CD4-positive, CD25-positive, alpha-beta regulatory T cell (primary cell): ENCODE data around the gene SLC6A9. TPM values are rescaled to one million over a fixed set of nuclear protein-coding genes. Genes with fewer than 3 reads are reported as not detected.

Source experiments
- ATAC-seq, 2 donors: fragments of 150-1000 bp; cut with Tn5 transposase; one replicate each; pipeline ENCODE4 v1.10.0; 2021; ENCODE audit warnings: low read depth in 2 of 2, moderate number of reproducible peaks in 2 of 2, moderate library complexity in 1 of 2
- DNase-seq, 3 donors: peaks; one replicate each; pipeline versions ENCODE4 v3.0.0 to v3.0.0-alpha.2; 2012 to 2022; ENCODE audit warnings: mixed read lengths in 1 of 3
- H3K27ac ChIP-seq: one replicate; pipeline ENCODE4 v1.7.0; 2013; ENCODE audit warnings: mild to moderate bottlenecking, low read length; ENCODE audit not compliant: insufficient read depth, poor library complexity, severe bottlenecking
- H3K27me3 ChIP-seq: one replicate; pipeline ENCODE4 v1.7.0; 2013; ENCODE audit warnings: low read length; ENCODE audit not compliant: control insufficient read depth, insufficient read depth
- H3K36me3 ChIP-seq: one replicate; pipeline ENCODE4 v1.7.0; 2013; ENCODE audit warnings: mild to moderate bottlenecking, low read length, moderate library complexity; ENCODE audit not compliant: control insufficient read depth, insufficient read depth
- H3K4me1 ChIP-seq: 2 replicates; pipeline ENCODE4 v1.7.0; 2013; ENCODE audit warnings: mild to moderate bottlenecking, low read length; ENCODE audit not compliant: insufficient read depth, control insufficient read depth, poor library complexity, severe bottlenecking
- H3K4me3 ChIP-seq: one replicate; pipeline ENCODE4 v1.7.0; 2013; ENCODE audit warnings: low read depth, mild to moderate bottlenecking, low read length, moderate library complexity
- H3K9me3 ChIP-seq, 2 experiments: 1 replicate in 1 of 2; 2 replicates in 1 of 2; pipeline ENCODE4 v1.7.0; 2013; ENCODE audit warnings: low read length in 2 of 2, mild to moderate bottlenecking in 1 of 2, moderate library complexity in 1 of 2; ENCODE audit not compliant: control insufficient read depth in 2 of 2
- H3K27ac Mint-ChIP-seq, 3 donors: one replicate each; pipeline ENCODE4 v1.8.0; 2020 to 2022; ENCODE audit warnings: mild to moderate bottlenecking in 3 of 3, mixed read lengths in 3 of 3, moderate library complexity in 2 of 3
- H3K27me3 Mint-ChIP-seq: one replicate; pipeline ENCODE4 v1.8.0; 2022; ENCODE audit warnings: mild to moderate bottlenecking, mixed read lengths
- H3K36me3 Mint-ChIP-seq: one replicate; pipeline ENCODE4 v1.8.0; 2020; ENCODE audit warnings: mixed read lengths
- H3K4me1 Mint-ChIP-seq, 4 donors: one replicate each; pipeline ENCODE4 v1.8.0; 2020 to 2022; ENCODE audit warnings: mixed read lengths in 4 of 4, mild to moderate bottlenecking in 1 of 4
- H3K4me3 Mint-ChIP-seq, 4 donors: one replicate each; pipeline ENCODE4 v1.8.0; 2020 to 2022; ENCODE audit warnings: mild to moderate bottlenecking in 4 of 4, mixed read lengths in 4 of 4, moderate library complexity in 3 of 4
- H3K9me3 Mint-ChIP-seq, 7 donors: one replicate each; pipeline ENCODE4 v1.8.0; 2020 to 2022; ENCODE audit warnings: mixed read lengths in 7 of 7, mild to moderate bottlenecking in 3 of 7, moderate library complexity in 2 of 7
- polyA plus RNA-seq, 4 donors: library from polyadenylated mRNA; unstranded; fragments of 300-500 nt; fragmentation: Illumina TruSeq; gene quantifications; one replicate each; pipeline ENCODE4 v1.2.3, GENCODE V29; 2021
- total RNA-seq: library from RNA; stranded (reverse); gene quantifications from one replicate; pipeline ENCODE4 v1.2.3, GENCODE V29; 2022

Gene SLC6A9
- total and polyA plus RNA-seq, 5 donors from 2014 or later = 0.07 to 0.20 TPM; not detected in 3

DNA sequence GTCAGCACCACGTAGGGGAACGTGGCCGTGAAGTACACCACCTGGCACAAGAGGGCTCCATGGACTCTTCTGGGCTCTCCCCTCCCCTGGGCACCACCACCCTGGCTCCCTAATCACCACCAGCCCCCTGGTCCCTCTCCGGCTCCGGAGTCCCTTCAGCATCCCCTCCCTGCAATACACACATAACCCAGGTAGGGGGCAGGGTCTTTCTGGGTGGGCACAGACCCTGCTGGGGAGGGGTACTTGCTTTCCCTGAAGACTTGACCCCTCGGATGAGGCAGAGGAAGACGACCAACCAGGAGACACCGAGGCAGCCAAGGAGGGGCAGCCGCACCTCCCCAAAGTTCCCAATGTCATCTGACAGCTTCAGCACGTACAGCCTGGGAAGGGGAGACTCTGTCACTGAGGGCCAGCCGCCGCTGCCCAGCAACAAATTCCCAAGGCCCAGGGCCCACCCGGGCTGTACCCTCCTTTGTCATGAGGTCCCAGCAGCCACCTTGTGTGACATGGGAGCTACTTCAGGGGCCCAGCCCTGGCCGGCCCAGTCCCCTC is 28.6 kb downstream of the SLC6A9 start:
- no peaks in the 10 kb centered on the region for H3K27me3 Mint-ChIP-seq
- H3K9me3 Mint-ChIP-seq = no peaks in the 10 kb centered on the region
- ATAC-seq = no peak

GRCh38 chr1:44002165-44002564 is 29.1 kb downstream of the SLC6A9 start:
- Histone ChIP-seq H3K36me3 (no peaks in the 10 kb centered on the region), H3K4me3 (no peak overlapping the region), H3K9me3 (no peaks in the 10 kb centered on the region), H3K27ac (no peak overlapping the region), H3K27me3 (no peaks in the 10 kb centered on the region), H3K4me1 (no peaks in the 10 kb centered on the region)
- no peak overlapping the region for H3K4me3 Mint-ChIP-seq
- no peaks in the 10 kb centered on the region for H3K9me3 Mint-ChIP-seq
- no peaks in the 10 kb centered on the region for H3K27me3 Mint-ChIP-seq
- no peaks in the 10 kb centered on the region for H3K4me1 Mint-ChIP-seq
- no peak for DNase-seq
- H3K36me3 Mint-ChIP-seq = no peaks in the 10 kb centered on the region
- H3K27ac Mint-ChIP-seq = no peak overlapping the region
- no peak for ATAC-seq

More for the DNA sequence above, 28.6 kb downstream of the SLC6A9 start:
- no peaks in the 10 kb centered on the region for H3K4me1 ChIP-seq
- H3K27ac ChIP-seq = no peak overlapping the region
- no peaks in the 10 kb centered on the region for H3K36me3 Mint-ChIP-seq
- no peak overlapping the region for H3K27ac Mint-ChIP-seq
- no peaks in the 10 kb centered on the region for H3K9me3 ChIP-seq
- no peak for DNase-seq
- no peak overlapping the region for H3K4me3 ChIP-seq
- H3K27me3 ChIP-seq = no peaks in the 10 kb centered on the region
- H3K4me1 Mint-ChIP-seq = no peaks in the 10 kb centered on the region
- H3K36me3 ChIP-seq = no peaks in the 10 kb centered on the region
- H3K4me3 Mint-ChIP-seq = no peak overlapping the region

DNA sequence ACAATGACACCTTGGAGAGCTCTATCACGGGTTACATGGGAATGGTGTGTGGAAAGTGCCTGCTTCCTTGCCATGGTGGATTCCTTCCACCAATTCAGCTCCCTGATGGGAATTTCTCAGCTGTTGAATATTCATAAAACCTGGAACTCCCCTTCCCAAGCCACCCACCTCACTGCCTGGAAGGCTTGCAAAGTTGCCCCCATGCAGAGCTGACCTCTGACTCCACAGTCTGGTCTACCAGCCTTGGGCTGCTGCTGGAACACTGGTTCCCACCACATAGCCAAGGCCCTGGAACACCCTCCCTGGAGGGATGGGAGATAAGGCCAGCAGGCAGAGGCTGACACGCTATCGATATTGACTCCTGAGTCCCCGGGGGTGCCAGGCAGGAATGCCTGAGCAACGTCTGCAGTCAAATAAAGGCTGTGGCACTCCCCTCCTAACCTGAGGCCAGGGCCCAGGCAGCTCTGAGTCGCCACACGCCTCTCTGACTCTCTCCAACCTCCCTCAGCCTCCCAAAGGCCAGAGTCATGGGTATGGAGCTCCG is 31.1 kb downstream of the SLC6A9 start:
- no peak for ATAC-seq
- no peaks in the 10 kb centered on the region for H3K4me1 ChIP-seq
- Mint-ChIP-seq H3K27ac (no peak overlapping the region), H3K9me3 (no peaks in the 10 kb centered on the region), H3K4me1 (no peaks in the 10 kb centered on the region), H3K4me3 (no peak overlapping the region), H3K27me3 (no peaks in the 10 kb centered on the region), H3K36me3 (no peaks in the 10 kb centered on the region)
- H3K27ac ChIP-seq = no peak overlapping the region
- no peaks in the 10 kb centered on the region for H3K36me3 ChIP-seq
- no peaks in the 10 kb centered on the region for H3K9me3 ChIP-seq
- no peak overlapping the region for H3K4me3 ChIP-seq
- H3K27me3 ChIP-seq = no peaks in the 10 kb centered on the region
- DNase-seq = no peak

- Mint-ChIP-seq H3K4me1 (no peaks in the 10 kb centered on the region), H3K36me3 (no peaks in the 10 kb centered on the region), H3K4me3 (no peak overlapping the region), H3K27me3 (no peaks in the 10 kb centered on the region), H3K27ac (no peak overlapping the region), H3K9me3 (no peaks in the 10 kb centered on the region)
- Histone ChIP-seq H3K27ac (no peak overlapping the region), H3K4me3 (no peak overlapping the region), H3K9me3 (no peaks in the 10 kb centered on the region), H3K27me3 (no peaks in the 10 kb centered on the region), H3K4me1 (no peaks in the 10 kb centered on the region), H3K36me3 (no peaks in the 10 kb centered on the region)
- DNase-seq (no peak), ATAC-seq (no peak)
Observed at GRCh38 chr1:43999455-43999854, 31.8 kb downstream of the SLC6A9 start.

- Histone ChIP-seq H3K27me3 (no peaks in the 10 kb centered on the region), H3K4me3 (no peak overlapping the region), H3K9me3 (no peaks in the 10 kb centered on the region), H3K36me3 (no peaks in the 10 kb centered on the region), H3K27ac (no peak overlapping the region), H3K4me1 (no peaks in the 10 kb centered on the region)
- Mint-ChIP-seq H3K27ac (no peak overlapping the region), H3K36me3 (no peaks in the 10 kb centered on the region), H3K9me3 (no peaks in the 10 kb centered on the region), H3K4me3 (no peak overlapping the region), H3K27me3 (no peaks in the 10 kb centered on the region), H3K4me1 (no peaks in the 10 kb centered on the region)
- DNase-seq (no peak), ATAC-seq (no peak)
Observed at GRCh38 chr1:43998000-43998378, 33.3 kb downstream of the SLC6A9 start.

DNA sequence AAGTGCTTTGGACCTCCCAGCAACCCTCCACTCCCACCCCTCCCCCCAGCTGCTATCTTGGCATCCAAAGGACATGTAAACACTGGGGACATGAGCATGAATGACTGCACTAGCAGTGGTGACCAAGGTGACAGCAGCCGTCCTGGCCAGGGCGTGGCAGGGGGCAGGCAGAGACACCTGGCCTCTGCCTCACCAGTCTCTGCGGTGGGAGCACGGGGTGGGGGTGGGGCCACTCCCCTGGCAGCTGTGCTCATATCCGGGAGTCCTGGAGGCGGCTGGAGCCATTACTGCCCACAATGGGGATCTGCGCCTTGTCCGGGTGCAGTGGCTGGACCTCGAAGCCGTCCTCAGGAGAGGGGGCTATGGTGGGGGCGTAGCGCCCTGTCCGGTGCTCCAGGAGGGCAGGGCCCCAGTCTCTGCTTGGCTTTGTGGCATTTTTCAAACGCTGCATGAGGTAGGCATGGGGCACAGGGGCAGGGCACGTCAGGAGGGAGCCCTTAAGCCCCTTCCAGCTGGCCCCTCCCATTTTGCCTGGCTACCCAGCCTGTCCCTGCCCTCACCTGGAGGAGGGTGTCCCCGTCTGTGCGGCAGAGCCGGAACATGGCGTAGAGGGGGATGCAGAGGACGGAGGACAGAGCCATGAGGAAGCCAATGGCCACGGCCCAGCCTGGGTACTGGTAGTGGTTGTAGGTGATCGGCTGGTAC is 33.8 kb downstream of the SLC6A9 start:
- Histone ChIP-seq H3K4me3 (no peak overlapping the region), H3K27me3 (no peaks in the 10 kb centered on the region), H3K4me1 (peaks cover 2% of the 10 kb centered on the region), H3K36me3 (no peaks in the 10 kb centered on the region), H3K27ac (no peak overlapping the region), H3K9me3 (no peaks in the 10 kb centered on the region)
- H3K36me3 Mint-ChIP-seq = no peaks in the 10 kb centered on the region
- ATAC-seq = no peak
- DNase-seq = no peak
- H3K4me3 Mint-ChIP-seq = no peak overlapping the region
- no peak overlapping the region for H3K27ac Mint-ChIP-seq
- H3K27me3 Mint-ChIP-seq = no peaks in the 10 kb centered on the region
- no peaks in the 10 kb centered on the region for H3K9me3 Mint-ChIP-seq
- peaks cover 0 to 5% (median 4%) of the 10 kb centered on the region in 4 donors for H3K4me1 Mint-ChIP-seq

GRCh38 chr1:43996733-43997115 is 34.5 kb downstream of the SLC6A9 start:
- no peak overlapping the region for H3K27ac Mint-ChIP-seq
- peaks cover under 1 to 10% (median 4%) of the 10 kb centered on the region in 4 donors for H3K4me1 Mint-ChIP-seq
- DNase-seq = no peak

More at GRCh38 chr1:43996733-43997115, 34.5 kb downstream of the SLC6A9 start:
- no peak for ATAC-seq
- H3K4me1 ChIP-seq = peaks cover 9% of the 10 kb centered on the region
- Mint-ChIP-seq H3K9me3 (no peaks in the 10 kb centered on the region), H3K27me3 (no peaks in the 10 kb centered on the region), H3K36me3 (no peaks in the 10 kb centered on the region), H3K4me3 (no peak overlapping the region)
- no peaks in the 10 kb centered on the region for H3K9me3 ChIP-seq
- H3K27ac ChIP-seq = no peak overlapping the region
- H3K36me3 ChIP-seq = no peaks in the 10 kb centered on the region
- no peak overlapping the region for H3K4me3 ChIP-seq
- H3K27me3 ChIP-seq = no peaks in the 10 kb centered on the region
